ENCODE measurements around the gene CTRL. TPM values are rescaled to one million over a fixed set of nuclear protein-coding genes. Genes with fewer than 3 reads are reported as not detected.

The CTRL gene
- total RNA-seq, 1 donor from 2014 or later = 1.0 TPM

GRCh38 chr16:67914758-67915495 lies 16.7 kb downstream of the CTRL start:
- H3K9ac ChIP-seq (ENCODE audit: low read depth in 1 of 3, low read length in 3 of 3) = peak overlapping the region in 1 of 3 donors; percentile 4
- no peaks in the 10 kb centered on the region for H3K9me3 ChIP-seq (ENCODE audit: control insufficient read depth in 3 of 3, low read length in 3 of 3)
- H3K36me3 ChIP-seq (ENCODE audit: control insufficient read depth in 3 of 3, insufficient read depth in 3 of 3, low read length in 3 of 3) = peaks cover 19 to 24% (median 22%) of the 10 kb centered on the region in 3 donors
- no peak overlapping the region for H3K4me3 ChIP-seq (ENCODE audit: low read length in 3 of 3)
- H3K27me3 ChIP-seq (ENCODE audit: control insufficient read depth in 3 of 3, insufficient read depth in 3 of 3, low read length in 3 of 3) = no peaks in the 10 kb centered on the region
- peaks cover 53 to 68% (median 57%) of the 10 kb centered on the region in 3 donors for H3K4me1 ChIP-seq (ENCODE audit: control insufficient read depth in 3 of 3, insufficient read depth in 3 of 3, low read length in 3 of 3)
- H3K27ac ChIP-seq (ENCODE audit: low read depth, low read length) = no peak overlapping the region

GRCh38 chr16:67910158-67910557 lies 21.5 kb downstream of the CTRL start:
- Histone ChIP-seq H3K27ac (ENCODE audit: low read depth, low read length) (no peak overlapping the region), H3K9me3 (ENCODE audit: control insufficient read depth in 3 of 3, low read length in 3 of 3) (no peaks in the 10 kb centered on the region), H3K9ac (ENCODE audit: low read depth in 1 of 3, low read length in 3 of 3) (peak overlapping the region in 1 of 3 donors; percentile 16), H3K27me3 (ENCODE audit: control insufficient read depth in 3 of 3, insufficient read depth in 3 of 3, low read length in 3 of 3) (no peaks in the 10 kb centered on the region), H3K4me1 (ENCODE audit: control insufficient read depth in 3 of 3, insufficient read depth in 3 of 3, low read length in 3 of 3) (peaks cover 16 to 33% (median 18%) of the 10 kb centered on the region in 3 donors), H3K4me3 (ENCODE audit: low read length in 3 of 3) (no peak overlapping the region), H3K36me3 (ENCODE audit: control insufficient read depth in 3 of 3, insufficient read depth in 3 of 3, low read length in 3 of 3) (peaks cover 26 to 36% (median 30%) of the 10 kb centered on the region in 3 donors)

- H3K27ac ChIP-seq (ENCODE audit: low read depth, low read length) = no peak overlapping the region
Measured at GRCh38 chr16:67909056-67909742, 22.5 kb downstream of the CTRL start.

GRCh38 chr16:67907397-67908180 lies 24.1 kb downstream of the CTRL start:
- Histone ChIP-seq H3K27ac (ENCODE audit: low read depth, low read length) (no peak overlapping the region), H3K9ac (ENCODE audit: low read depth in 1 of 3, low read length in 3 of 3) (no peak overlapping the region), H3K4me1 (ENCODE audit: control insufficient read depth in 3 of 3, insufficient read depth in 3 of 3, low read length in 3 of 3) (peaks cover 9 to 26% (median 13%) of the 10 kb centered on the region in 3 donors), H3K9me3 (ENCODE audit: control insufficient read depth in 3 of 3, low read length in 3 of 3) (no peaks in the 10 kb centered on the region), H3K27me3 (ENCODE audit: control insufficient read depth in 3 of 3, insufficient read depth in 3 of 3, low read length in 3 of 3) (no peaks in the 10 kb centered on the region), H3K36me3 (ENCODE audit: control insufficient read depth in 3 of 3, insufficient read depth in 3 of 3, low read length in 3 of 3) (peaks cover 26 to 38% (median 35%) of the 10 kb centered on the region in 3 donors), H3K4me3 (ENCODE audit: low read length in 3 of 3) (no peak overlapping the region)

More at GRCh38 chr16:67909056-67909742, 22.5 kb downstream of the CTRL start:
- Histone ChIP-seq H3K27me3 (ENCODE audit: control insufficient read depth in 3 of 3, insufficient read depth in 3 of 3, low read length in 3 of 3) (no peaks in the 10 kb centered on the region), H3K36me3 (ENCODE audit: control insufficient read depth in 3 of 3, insufficient read depth in 3 of 3, low read length in 3 of 3) (peaks cover 26 to 34% (median 28%) of the 10 kb centered on the region in 3 donors), H3K4me1 (ENCODE audit: control insufficient read depth in 3 of 3, insufficient read depth in 3 of 3, low read length in 3 of 3) (peaks cover 9 to 26% (median 13%) of the 10 kb centered on the region in 3 donors), H3K9me3 (ENCODE audit: control insufficient read depth in 3 of 3, low read length in 3 of 3) (no peaks in the 10 kb centered on the region), H3K4me3 (ENCODE audit: low read length in 3 of 3) (no peak overlapping the region), H3K9ac (ENCODE audit: low read depth in 1 of 3, low read length in 3 of 3) (no peak overlapping the region)

- Histone ChIP-seq H3K27ac (ENCODE audit: low read depth, low read length) (no peak overlapping the region), H3K9ac (ENCODE audit: low read depth in 1 of 3, low read length in 3 of 3) (no peak overlapping the region), H3K4me3 (ENCODE audit: low read length in 3 of 3) (no peak overlapping the region), H3K36me3 (ENCODE audit: control insufficient read depth in 3 of 3, insufficient read depth in 3 of 3, low read length in 3 of 3) (peaks cover 0 to 7% (median 3%) of the 10 kb centered on the region in 3 donors), H3K4me1 (ENCODE audit: control insufficient read depth in 3 of 3, insufficient read depth in 3 of 3, low read length in 3 of 3) (peaks cover 4 to 19% (median 16%) of the 10 kb centered on the region in 3 donors), H3K27me3 (ENCODE audit: control insufficient read depth in 3 of 3, insufficient read depth in 3 of 3, low read length in 3 of 3) (no peaks in the 10 kb centered on the region), H3K9me3 (ENCODE audit: control insufficient read depth in 3 of 3, low read length in 3 of 3) (no peaks in the 10 kb centered on the region)
Measured at GRCh38 chr16:67902831-67903230, 28.8 kb downstream of the CTRL start.

- Histone ChIP-seq H3K27ac (ENCODE audit: low read depth, low read length) (no peak overlapping the region), H3K9ac (ENCODE audit: low read depth in 1 of 3, low read length in 3 of 3) (no peak overlapping the region), H3K4me3 (ENCODE audit: low read length in 3 of 3) (no peak overlapping the region), H3K9me3 (ENCODE audit: control insufficient read depth in 3 of 3, low read length in 3 of 3) (no peaks in the 10 kb centered on the region), H3K36me3 (ENCODE audit: control insufficient read depth in 3 of 3, insufficient read depth in 3 of 3, low read length in 3 of 3) (peaks cover 0 to 7% (median 3%) of the 10 kb centered on the region in 3 donors), H3K4me1 (ENCODE audit: control insufficient read depth in 3 of 3, insufficient read depth in 3 of 3, low read length in 3 of 3) (peaks cover 9 to 25% (median 22%) of the 10 kb centered on the region in 3 donors), H3K27me3 (ENCODE audit: control insufficient read depth in 3 of 3, insufficient read depth in 3 of 3, low read length in 3 of 3) (no peaks in the 10 kb centered on the region)
Measured at GRCh38 chr16:67901734-67902133, 29.9 kb downstream of the CTRL start.

- H3K4me3 ChIP-seq (ENCODE audit: low read length in 3 of 3) = no peak overlapping the region
- no peaks in the 10 kb centered on the region for H3K27me3 ChIP-seq (ENCODE audit: control insufficient read depth in 3 of 3, insufficient read depth in 3 of 3, low read length in 3 of 3)
- no peaks in the 10 kb centered on the region for H3K36me3 ChIP-seq (ENCODE audit: control insufficient read depth in 3 of 3, insufficient read depth in 3 of 3, low read length in 3 of 3)
- peaks cover 37 to 54% (median 48%) of the 10 kb centered on the region in 3 donors for H3K4me1 ChIP-seq (ENCODE audit: control insufficient read depth in 3 of 3, insufficient read depth in 3 of 3, low read length in 3 of 3)
- H3K27ac ChIP-seq (ENCODE audit: low read depth, low read length) = peak overlapping the region; percentile 22
- no peak overlapping the region for H3K9ac ChIP-seq (ENCODE audit: low read depth in 1 of 3, low read length in 3 of 3)
- no peaks in the 10 kb centered on the region for H3K9me3 ChIP-seq (ENCODE audit: control insufficient read depth in 3 of 3, low read length in 3 of 3)
Measured at GRCh38 chr16:67897231-67897630, 34.4 kb downstream of the CTRL start.

GRCh38 chr16:67893743-67894399 lies 37.8 kb downstream of the CTRL start:
- Histone ChIP-seq H3K27me3 (ENCODE audit: control insufficient read depth in 3 of 3, insufficient read depth in 3 of 3, low read length in 3 of 3) (no peaks in the 10 kb centered on the region), H3K4me3 (ENCODE audit: low read length in 3 of 3) (peak overlapping the region; percentile 92 to 94 (median 93)), H3K9ac (ENCODE audit: low read depth in 1 of 3, low read length in 3 of 3) (peak overlapping the region; percentile 98 to 100 (median 98)), H3K9me3 (ENCODE audit: control insufficient read depth in 3 of 3, low read length in 3 of 3) (no peaks in the 10 kb centered on the region), H3K4me1 (ENCODE audit: control insufficient read depth in 3 of 3, insufficient read depth in 3 of 3, low read length in 3 of 3) (peaks cover 37 to 43% (median 41%) of the 10 kb centered on the region in 3 donors), H3K36me3 (ENCODE audit: control insufficient read depth in 3 of 3, insufficient read depth in 3 of 3, low read length in 3 of 3) (no peaks in the 10 kb centered on the region), H3K27ac (ENCODE audit: low read depth, low read length) (peak overlapping the region; percentile 96)

All from skeletal muscle tissue (tissue), 4 donors.